ENCODE measurements around the gene NFATC2. TPM values are rescaled to one million over a fixed set of nuclear protein-coding genes. Genes with fewer than 3 reads are reported as not detected.
A peak's percentile ranks its signal among the peaks of the same experiment; 100 is the strongest.

The NFATC2 gene
- total and polyA plus RNA-seq, 2 experiments from 2014 or later = 0.52 to 0.59 TPM

DNA sequence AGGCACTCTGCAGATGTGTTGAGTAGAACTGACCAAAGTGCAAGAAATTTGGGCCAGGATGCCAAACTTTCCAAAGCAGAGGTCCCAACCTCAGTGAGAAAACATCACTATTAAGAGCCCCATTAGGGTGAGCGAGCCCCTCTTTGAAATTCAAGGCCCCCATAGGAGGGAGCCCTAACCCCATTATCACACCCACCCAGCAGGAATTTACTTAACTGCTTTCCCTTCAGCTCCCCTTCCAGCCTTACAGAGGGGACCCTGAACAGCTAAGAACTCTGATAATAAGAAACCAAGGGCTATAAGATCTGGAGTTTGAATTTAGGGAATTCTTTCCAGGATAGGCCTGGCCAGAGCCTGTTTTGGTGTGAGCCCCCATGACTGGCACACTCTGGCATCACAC lies 130.6 kb downstream of the NFATC2 start:
- no peaks in the 10 kb centered on the region for H3K79me2 ChIP-seq (replicated peaks; ENCODE audit: insufficient read depth)
- ATAC-seq = peak; percentile 72
- peaks cover 11% of the 10 kb centered on the region for H3K4me1 ChIP-seq (ENCODE audit: insufficient read depth)
- no peaks in the 10 kb centered on the region for H3K27me3 ChIP-seq (ENCODE audit: insufficient read depth)
- TF ChIP-seq ZNF114 (CRISPR knock-in tag; IDR thresholded peaks at IDR 0.05) (no peak), EZH2 (IDR thresholded peaks at IDR 0.05; ENCODE audit: low read depth, unreplicated experiment) (no peak), JUNB (IDR thresholded peaks at IDR 0.05; ENCODE audit: unreplicated experiment) (no peak), POLR2AphosphoS5 (IDR thresholded peaks at IDR 0.05; ENCODE audit: low read depth) (no peak), CREB1 (CRISPR knock-in tag; IDR thresholded peaks at IDR 0.05; ENCODE audit: low read depth) (no peak), STAT1 (IDR thresholded peaks at IDR 0.05; ENCODE audit: unreplicated experiment) (no peak), EZH2phosphoT487 (IDR thresholded peaks at IDR 0.05; ENCODE audit: unreplicated experiment) (no peak), ETS1 (IDR thresholded peaks at IDR 0.05) (no peak), REST (IDR thresholded peaks at IDR 0.05; ENCODE audit: unreplicated experiment) (no peak), ZNF331 (CRISPR knock-in tag; IDR thresholded peaks at IDR 0.05; ENCODE audit: low read depth) (no peak), NANOG (IDR thresholded peaks at IDR 0.05; ENCODE audit: borderline replicate concordance) (no peak)
- TF ChIP-seq, protein P1, sequence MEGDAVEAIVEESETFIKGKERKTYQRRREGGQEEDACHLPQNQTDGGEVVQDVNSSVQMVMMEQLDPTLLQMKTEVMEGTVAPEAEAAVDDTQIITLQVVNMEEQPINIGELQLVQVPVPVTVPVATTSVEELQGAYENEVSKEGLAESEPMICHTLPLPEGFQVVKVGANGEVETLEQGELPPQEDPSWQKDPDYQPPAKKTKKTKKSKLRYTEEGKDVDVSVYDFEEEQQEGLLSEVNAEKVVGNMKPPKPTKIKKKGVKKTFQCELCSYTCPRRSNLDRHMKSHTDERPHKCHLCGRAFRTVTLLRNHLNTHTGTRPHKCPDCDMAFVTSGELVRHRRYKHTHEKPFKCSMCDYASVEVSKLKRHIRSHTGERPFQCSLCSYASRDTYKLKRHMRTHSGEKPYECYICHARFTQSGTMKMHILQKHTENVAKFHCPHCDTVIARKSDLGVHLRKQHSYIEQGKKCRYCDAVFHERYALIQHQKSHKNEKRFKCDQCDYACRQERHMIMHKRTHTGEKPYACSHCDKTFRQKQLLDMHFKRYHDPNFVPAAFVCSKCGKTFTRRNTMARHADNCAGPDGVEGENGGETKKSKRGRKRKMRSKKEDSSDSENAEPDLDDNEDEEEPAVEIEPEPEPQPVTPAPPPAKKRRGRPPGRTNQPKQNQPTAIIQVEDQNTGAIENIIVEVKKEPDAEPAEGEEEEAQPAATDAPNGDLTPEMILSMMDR (conservative IDR thresholded peaks at IDR 0.05; ENCODE audit: low read depth in 2 of 2) = no peak
- TF ChIP-seq, protein P2, sequence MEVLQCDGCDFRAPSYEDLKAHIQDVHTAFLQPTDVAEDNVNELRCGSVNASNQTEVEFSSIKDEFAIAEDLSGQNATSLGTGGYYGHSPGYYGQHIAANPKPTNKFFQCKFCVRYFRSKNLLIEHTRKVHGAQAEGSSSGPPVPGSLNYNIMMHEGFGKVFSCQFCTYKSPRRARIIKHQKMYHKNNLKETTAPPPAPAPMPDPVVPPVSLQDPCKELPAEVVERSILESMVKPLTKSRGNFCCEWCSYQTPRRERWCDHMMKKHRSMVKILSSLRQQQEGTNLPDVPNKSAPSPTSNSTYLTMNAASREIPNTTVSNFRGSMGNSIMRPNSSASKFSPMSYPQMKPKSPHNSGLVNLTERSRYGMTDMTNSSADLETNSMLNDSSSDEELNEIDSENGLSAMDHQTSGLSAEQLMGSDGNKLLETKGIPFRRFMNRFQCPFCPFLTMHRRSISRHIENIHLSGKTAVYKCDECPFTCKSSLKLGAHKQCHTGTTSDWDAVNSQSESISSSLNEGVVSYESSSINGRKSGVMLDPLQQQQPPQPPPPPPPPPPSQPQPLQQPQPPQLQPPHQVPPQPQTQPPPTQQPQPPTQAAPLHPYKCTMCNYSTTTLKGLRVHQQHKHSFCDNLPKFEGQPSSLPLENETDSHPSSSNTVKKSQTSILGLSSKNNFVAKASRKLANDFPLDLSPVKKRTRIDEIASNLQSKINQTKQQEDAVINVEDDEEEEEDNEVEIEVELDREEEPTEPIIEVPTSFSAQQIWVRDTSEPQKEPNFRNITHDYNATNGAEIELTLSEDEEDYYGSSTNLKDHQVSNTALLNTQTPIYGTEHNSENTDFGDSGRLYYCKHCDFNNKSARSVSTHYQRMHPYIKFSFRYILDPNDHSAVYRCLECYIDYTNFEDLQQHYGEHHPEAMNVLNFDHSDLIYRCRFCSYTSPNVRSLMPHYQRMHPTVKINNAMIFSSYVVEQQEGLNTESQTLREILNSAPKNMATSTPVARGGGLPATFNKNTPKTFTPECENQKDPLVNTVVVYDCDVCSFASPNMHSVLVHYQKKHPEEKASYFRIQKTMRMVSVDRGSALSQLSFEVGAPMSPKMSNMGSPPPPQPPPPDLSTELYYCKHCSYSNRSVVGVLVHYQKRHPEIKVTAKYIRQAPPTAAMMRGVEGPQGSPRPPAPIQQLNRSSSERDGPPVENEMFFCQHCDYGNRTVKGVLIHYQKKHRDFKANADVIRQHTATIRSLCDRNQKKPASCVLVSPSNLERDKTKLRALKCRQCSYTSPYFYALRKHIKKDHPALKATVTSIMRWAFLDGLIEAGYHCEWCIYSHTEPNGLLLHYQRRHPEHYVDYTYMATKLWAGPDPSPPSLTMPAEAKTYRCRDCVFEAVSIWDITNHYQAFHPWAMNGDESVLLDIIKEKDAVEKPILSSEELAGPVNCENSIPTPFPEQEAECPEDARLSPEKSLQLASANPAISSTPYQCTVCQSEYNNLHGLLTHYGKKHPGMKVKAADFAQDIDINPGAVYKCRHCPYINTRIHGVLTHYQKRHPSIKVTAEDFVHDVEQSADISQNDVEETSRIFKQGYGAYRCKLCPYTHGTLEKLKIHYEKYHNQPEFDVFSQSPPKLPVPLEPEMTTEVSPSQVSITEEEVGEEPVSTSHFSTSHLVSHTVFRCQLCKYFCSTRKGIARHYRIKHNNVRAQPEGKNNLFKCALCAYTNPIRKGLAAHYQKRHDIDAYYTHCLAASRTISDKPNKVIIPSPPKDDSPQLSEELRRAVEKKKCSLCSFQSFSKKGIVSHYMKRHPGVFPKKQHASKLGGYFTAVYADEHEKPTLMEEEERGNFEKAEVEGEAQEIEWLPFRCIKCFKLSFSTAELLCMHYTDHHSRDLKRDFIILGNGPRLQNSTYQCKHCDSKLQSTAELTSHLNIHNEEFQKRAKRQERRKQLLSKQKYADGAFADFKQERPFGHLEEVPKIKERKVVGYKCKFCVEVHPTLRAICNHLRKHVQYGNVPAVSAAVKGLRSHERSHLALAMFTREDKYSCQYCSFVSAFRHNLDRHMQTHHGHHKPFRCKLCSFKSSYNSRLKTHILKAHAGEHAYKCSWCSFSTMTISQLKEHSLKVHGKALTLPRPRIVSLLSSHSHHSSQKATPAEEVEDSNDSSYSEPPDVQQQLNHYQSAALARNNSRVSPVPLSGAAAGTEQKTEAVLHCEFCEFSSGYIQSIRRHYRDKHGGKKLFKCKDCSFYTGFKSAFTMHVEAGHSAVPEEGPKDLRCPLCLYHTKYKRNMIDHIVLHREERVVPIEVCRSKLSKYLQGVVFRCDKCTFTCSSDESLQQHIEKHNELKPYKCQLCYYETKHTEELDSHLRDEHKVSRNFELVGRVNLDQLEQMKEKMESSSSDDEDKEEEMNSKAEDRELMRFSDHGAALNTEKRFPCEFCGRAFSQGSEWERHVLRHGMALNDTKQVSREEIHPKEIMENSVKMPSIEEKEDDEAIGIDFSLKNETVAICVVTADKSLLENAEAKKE (CRISPR knock-in tag; IDR thresholded peaks at IDR 0.05) = no peak
- no peaks in the 10 kb centered on the region for H4K20me1 ChIP-seq (replicated peaks; ENCODE audit: insufficient read depth)
- H3K36me3 ChIP-seq (ENCODE audit: insufficient read depth) = no peaks in the 10 kb centered on the region
- H3K4me2 ChIP-seq = peak overlapping the region; percentile 65
- Mint-ChIP-seq H3K36me3 (ENCODE audit: low read depth) (no peaks in the 10 kb centered on the region), H3K27ac (no peak overlapping the region), H3K4me1 (peaks cover 11% of the 10 kb centered on the region), H3K27me3 (ENCODE audit: insufficient read depth, low read depth, poor library complexity) (peaks cover 8% of the 10 kb centered on the region), H3K4me3 (no peak overlapping the region), H3K9me3 (no peaks in the 10 kb centered on the region)
- H3K4me3 ChIP-seq = no peak overlapping the region
- no peaks in the 10 kb centered on the region for H3K9me2 ChIP-seq (ENCODE audit: insufficient read depth)
- DNase-seq (ENCODE audit: low spot score) = peak; percentile 29
- no peak overlapping the region for H2AFZ ChIP-seq
- no peaks in the 10 kb centered on the region for H3F3A ChIP-seq (replicated peaks; ENCODE audit: low read depth)
- no peak overlapping the region for H3K27ac ChIP-seq (ENCODE audit: low read depth)
